Lower lobe of right lung (tissue), 2 donors: Measurements from ENCODE around the gene PHACTR1. TPM values are rescaled to one million over a fixed set of nuclear protein-coding genes. Genes with fewer than 3 reads are reported as not detected.
"Not testable (repeated sequence)": the region's sequence is repeated elsewhere in the genome, so short reads cannot be mapped to it uniquely, and the experiment has no call there.

ENCODE experiments used
- ATAC-seq, 2 donors: fragments of 200-7000 bp; cut with Tn5 transposase; one replicate each; pipeline ENCODE4 v1.9.1; 2020 to 2022; ENCODE audit warnings: mild to moderate bottlenecking in 2 of 2, moderate library complexity in 2 of 2
- DNase-seq: peaks from one replicate; pipeline ENCODE4 v3.0.0-alpha.2; 2020
- H3K27ac ChIP-seq: fragments of 200-600 bp; one replicate; pipeline ENCODE4 v1.8.0; 2022
- H3K27me3 ChIP-seq: fragments of 200-600 bp; one replicate; pipeline ENCODE4 v1.8.0; 2022; ENCODE audit warnings: low read depth
- H3K36me3 ChIP-seq: fragments of 200-600 bp; one replicate; pipeline ENCODE4 v1.8.0; 2022; ENCODE audit warnings: mild to moderate bottlenecking
- H3K4me1 ChIP-seq: fragments of 200-600 bp; one replicate; pipeline ENCODE4 v1.8.0; 2022
- H3K4me3 ChIP-seq: fragments of 200-600 bp; one replicate; pipeline ENCODE4 v1.8.0; 2022; ENCODE audit warnings: mild to moderate bottlenecking
- H3K9me3 ChIP-seq: fragments of 200-600 bp; one replicate; pipeline ENCODE4 v1.8.0; 2022
- CTCF ChIP-seq: fragments of 200-600 bp; IDR thresholded peaks from one replicate; pipeline ENCODE4 v1.8.0; 2022; ENCODE audit warnings: antibody characterized with exemption, mild to moderate bottlenecking
- intact Hi-C: fragments of 100-400 bp; cut with DNase I; formaldehyde crosslinking; loops from one replicate; pipeline ENCODE4 v1.11.0; 2022
- total RNA-seq: library from RNA; stranded (reverse); fragmentation: NEBNext Ultra II Directional; extraction: Animal tissue kit (Norgen Biotek cat#: 25700); gene quantifications from one replicate; pipeline ENCODE4 v1.2.1, GENCODE V29; 2021
- donor health status: DM: no; HTN: yes; CAD: no; lungs with severe emphysema.

The PHACTR1 gene
- total RNA-seq, 1 donor from 2014 or later: 91.0 TPM

GRCh38 chr6:12941422-12941821, 224.9 kb downstream of the PHACTR1 start:
- no peaks in the 10 kb centered on the region for H3K27me3 ChIP-seq

DNA sequence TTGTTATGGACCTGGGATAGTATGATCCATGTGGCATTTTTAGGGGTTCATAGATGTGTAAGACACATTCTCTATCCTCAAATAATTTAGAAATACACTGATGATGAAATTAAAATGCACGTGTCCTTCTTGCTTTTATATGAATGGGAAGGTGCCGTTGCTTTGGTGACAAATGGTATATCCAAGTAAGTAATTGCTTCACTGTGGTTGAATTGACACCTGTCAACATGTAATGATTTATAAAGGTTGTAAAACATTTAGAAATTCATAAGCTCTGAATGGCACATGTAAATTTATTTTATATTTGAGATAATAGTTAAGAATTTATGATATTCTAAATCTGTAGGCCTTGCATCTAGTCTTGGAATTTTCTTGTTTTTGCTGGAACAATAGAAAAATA, 227.0 kb downstream of the PHACTR1 start:
- no peak for DNase-seq
- H3K36me3 ChIP-seq: no peaks in the 10 kb centered on the region
- no peaks in the 10 kb centered on the region for H3K4me1 ChIP-seq
- no peaks in the 10 kb centered on the region for H3K27me3 ChIP-seq
- no peak for TF ChIP-seq CTCF
- H3K27ac ChIP-seq: no peak overlapping the region
- no peaks in the 10 kb centered on the region for H3K9me3 ChIP-seq
- intact Hi-C loops: no loop called here
- ATAC-seq: no peak
- no peak overlapping the region for H3K4me3 ChIP-seq

More at GRCh38 chr6:12941422-12941821, 224.9 kb downstream of the PHACTR1 start:
- Histone ChIP-seq H3K27ac (no peak overlapping the region), H3K36me3 (no peaks in the 10 kb centered on the region), H3K4me1 (no peaks in the 10 kb centered on the region), H3K9me3 (no peaks in the 10 kb centered on the region), H3K4me3 (no peak overlapping the region)
- ATAC-seq (peak; percentile 56 to 77), DNase-seq (no peak)
- no peak for TF ChIP-seq CTCF
- intact Hi-C loops: no loop called here

DNA sequence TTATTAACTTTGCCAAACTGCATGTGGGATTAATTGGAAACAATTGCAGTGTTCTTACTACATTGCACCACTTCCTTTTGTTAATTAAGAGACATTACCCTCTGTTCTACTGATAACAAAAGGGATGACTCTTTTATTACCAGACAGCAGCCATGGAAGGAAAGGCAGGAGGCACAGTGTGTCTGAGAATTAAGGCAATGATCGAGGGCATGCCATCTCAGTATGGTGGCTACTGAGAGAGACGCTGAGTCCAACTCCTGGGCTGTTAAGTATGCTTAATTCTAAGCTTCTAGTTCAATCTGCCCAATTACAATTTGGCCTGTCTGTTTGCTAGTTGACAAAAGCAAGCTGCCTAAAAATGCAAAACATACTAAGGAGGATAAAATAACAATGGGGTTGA, 227.4 kb downstream of the PHACTR1 start:
- no peak overlapping the region for H3K27ac ChIP-seq
- no peak overlapping the region for H3K4me3 ChIP-seq
- H3K4me1 ChIP-seq: no peaks in the 10 kb centered on the region
- TF ChIP-seq CTCF: no peak
- no peaks in the 10 kb centered on the region for H3K36me3 ChIP-seq
- no peak for ATAC-seq
- no peaks in the 10 kb centered on the region for H3K9me3 ChIP-seq
- DNase-seq: no peak
- H3K27me3 ChIP-seq: no peaks in the 10 kb centered on the region
- intact Hi-C loops: no loop called here

DNA sequence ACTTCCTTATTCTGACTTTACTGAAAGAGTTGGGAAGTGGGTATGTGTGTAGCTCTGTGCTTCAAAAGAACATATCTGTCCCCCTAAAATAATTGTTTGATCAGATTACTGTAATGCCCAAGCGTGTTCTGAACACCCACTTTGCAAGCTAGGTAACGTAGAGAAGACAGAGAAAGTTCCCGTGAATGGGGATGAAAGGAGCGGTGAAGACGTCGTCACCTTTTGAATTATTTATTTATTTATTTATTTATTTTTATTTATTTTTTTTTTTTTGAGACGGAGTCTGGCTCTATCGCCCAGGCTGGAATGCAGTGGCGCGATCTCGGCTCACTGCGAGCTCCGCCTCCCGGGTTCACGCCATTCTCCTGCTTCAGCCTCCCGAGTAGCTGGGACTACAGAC, 228.0 kb downstream of the PHACTR1 start:
- H3K9me3 ChIP-seq, H3K4me3 ChIP-seq, H3K4me1 ChIP-seq, intact Hi-C loops, H3K27ac ChIP-seq, ATAC-seq, DNase-seq, H3K27me3 ChIP-seq, H3K36me3 ChIP-seq: not testable (repeated sequence)

DNA sequence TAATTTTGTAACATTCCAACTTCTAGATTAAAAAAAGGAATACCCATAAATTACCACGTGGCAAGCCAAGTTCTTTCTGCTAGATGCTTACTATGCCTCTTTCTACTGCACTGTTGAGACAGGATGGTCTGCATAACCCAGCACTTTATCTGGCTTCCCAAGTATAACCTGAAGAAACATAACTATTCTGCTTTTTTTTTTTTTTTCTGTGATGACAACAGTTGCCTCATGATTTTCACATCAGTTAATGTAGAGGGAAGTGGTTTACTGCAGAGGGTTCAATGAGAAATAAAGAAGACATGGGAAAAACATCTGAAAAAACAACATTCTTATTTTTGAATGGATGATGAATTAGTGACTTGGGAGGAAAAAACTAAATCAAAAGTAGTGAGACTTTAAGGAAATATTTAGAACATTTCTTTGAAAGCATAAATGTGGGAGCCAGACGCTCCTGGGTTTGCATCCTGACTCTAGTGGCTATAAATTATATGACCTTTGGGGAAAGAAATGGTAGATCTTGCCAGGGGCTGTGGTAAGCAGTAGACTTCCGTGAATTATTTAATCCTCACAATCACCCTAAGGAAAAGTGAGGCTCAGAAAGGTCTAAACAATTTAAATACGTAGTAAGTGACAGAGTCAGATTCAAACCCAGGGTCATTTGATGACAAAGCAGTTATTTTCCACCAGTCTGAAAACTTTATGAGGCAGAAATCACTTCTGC, 230.7 kb downstream of the PHACTR1 start:
- H3K4me3 ChIP-seq: no peak overlapping the region
- H3K27ac ChIP-seq: no peak overlapping the region
- H3K4me1 ChIP-seq: no peaks in the 10 kb centered on the region
- DNase-seq (no peak), ATAC-seq (no peak)
- H3K9me3 ChIP-seq: no peaks in the 10 kb centered on the region
- intact Hi-C loops: no loop called here
- H3K27me3 ChIP-seq: no peaks in the 10 kb centered on the region
- no peak for TF ChIP-seq CTCF
- H3K36me3 ChIP-seq: no peaks in the 10 kb centered on the region

DNA sequence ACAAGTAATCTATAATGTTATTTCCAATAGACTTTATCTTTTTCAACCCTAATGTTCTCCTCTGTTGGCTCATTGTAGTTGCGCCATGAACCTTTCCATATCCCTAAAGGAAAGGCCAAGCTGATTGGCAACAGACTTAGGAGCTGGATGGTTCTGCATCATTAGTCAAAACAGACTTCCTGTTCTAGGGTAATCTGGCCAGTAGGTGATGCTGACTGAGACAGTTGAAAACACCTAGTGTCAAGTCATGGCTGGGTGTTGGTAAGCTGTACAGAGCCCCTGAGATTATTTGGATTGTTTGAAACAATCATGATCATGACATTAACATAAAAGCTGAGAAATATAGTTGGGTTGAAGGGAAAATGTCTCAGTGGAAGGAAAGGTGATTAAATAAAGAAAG, 231.4 kb downstream of the PHACTR1 start:
- intact Hi-C loops: no loop called here
- H3K4me3 ChIP-seq: no peak overlapping the region
- DNase-seq (no peak), ATAC-seq (no peak)
- H3K9me3 ChIP-seq: no peaks in the 10 kb centered on the region
- H3K27me3 ChIP-seq: no peaks in the 10 kb centered on the region
- H3K36me3 ChIP-seq: no peaks in the 10 kb centered on the region
- H3K27ac ChIP-seq: no peak overlapping the region
- no peaks in the 10 kb centered on the region for H3K4me1 ChIP-seq
- TF ChIP-seq CTCF: no peak
